Activated naive CD4-positive, alpha-beta T cell treated with anti-CD3 and anti-CD28 coated beads for 36 hours (primary cell): Measurements from ENCODE around the gene IL17C. TPM values are rescaled to one million over a fixed set of nuclear protein-coding genes. Genes with fewer than 3 reads are reported as not detected.
"Not testable (repeated sequence)": the region's sequence is repeated elsewhere in the genome, so short reads cannot be mapped to it uniquely, and the experiment has no call there.

Experiments
- CTCF ChIA-PET: fragments of 350-600 bp; sonication (Branson Sonifier 250); formaldehyde crosslinking; loops from one replicate; lab custom pipeline; 2021; ENCODE audit warnings: antibody characterized with exemption; lab: Charles Lee
- DNase-seq: peaks from one replicate; pipeline ENCODE4 v3.0.0-alpha.2; 2020
- H3K27ac Mint-ChIP-seq: one replicate; pipeline ENCODE4 v1.8.0; 2021; ENCODE audit warnings: mild to moderate bottlenecking, mixed read lengths
- H3K27me3 Mint-ChIP-seq: one replicate; pipeline ENCODE4 v1.8.0; 2021; ENCODE audit warnings: low read depth, mixed read lengths
- H3K36me3 Mint-ChIP-seq: one replicate; pipeline ENCODE4 v1.8.0; 2021; ENCODE audit warnings: low read depth, mixed read lengths
- H3K4me1 Mint-ChIP-seq: one replicate; pipeline ENCODE4 v1.8.0; 2021; ENCODE audit warnings: low read depth, mixed read lengths
- H3K4me3 Mint-ChIP-seq: one replicate; pipeline ENCODE4 v1.8.0; 2021; ENCODE audit warnings: mild to moderate bottlenecking, moderate library complexity, mixed read lengths
- H3K9me3 Mint-ChIP-seq: one replicate; pipeline ENCODE4 v1.8.0; 2021; ENCODE audit warnings: mixed read lengths
- intact Hi-C: fragments of 100-400 bp; cut with micrococcal nuclease; formaldehyde crosslinking; loops from one replicate; pipeline ENCODE4 v1.15.1; 2023
- total RNA-seq, 2 experiments: library from RNA; stranded (reverse); gene quantifications; one replicate each; pipeline ENCODE4 v1.2.3, GENCODE V29; 2021

Gene IL17C
- total RNA-seq, 2 experiments from 2014 or later = not detected

DNA sequence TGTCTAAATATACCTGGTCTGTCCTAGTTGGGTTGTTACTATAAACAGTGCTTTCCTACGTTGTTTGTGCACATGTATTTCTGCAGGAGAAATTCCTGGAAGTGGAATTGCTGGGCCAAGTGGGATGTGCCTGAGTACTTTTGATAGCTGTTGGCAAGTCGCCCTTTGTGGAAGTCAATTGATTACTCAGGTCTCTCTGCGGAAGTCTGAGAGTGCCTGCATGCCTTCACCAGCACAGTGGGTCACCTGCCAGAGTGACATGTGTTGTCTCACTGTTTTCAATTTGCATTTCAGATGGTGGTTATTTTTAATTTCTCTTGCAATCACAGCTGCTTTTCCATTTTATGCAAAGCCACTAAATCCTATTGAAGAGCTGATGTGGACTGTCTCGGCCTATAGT, 26.8 kb downstream of the IL17C start:
- intact Hi-C loops = no loop called here
- H3K36me3 Mint-ChIP-seq = peaks cover 2% of the 10 kb centered on the region
- CTCF ChIA-PET = interaction anchor here (1.1 kb wide), 1 partner anchor 10 kb away, joined by 3 read pairs; no protein-coding TSS in a partner anchor
- H3K4me3 Mint-ChIP-seq = peak overlapping the region; percentile 8
- H3K27me3 Mint-ChIP-seq = no peaks in the 10 kb centered on the region
- H3K4me1 Mint-ChIP-seq = peaks cover 13% of the 10 kb centered on the region
- H3K27ac Mint-ChIP-seq = no peak overlapping the region
- H3K9me3 Mint-ChIP-seq = no peaks in the 10 kb centered on the region
- DNase-seq = no peak

GRCh38 chr16:88665570-88665969, 27.2 kb downstream of the IL17C start:
- no peak overlapping the region for H3K27ac Mint-ChIP-seq
- H3K27me3 Mint-ChIP-seq = no peaks in the 10 kb centered on the region
- H3K9me3 Mint-ChIP-seq = no peaks in the 10 kb centered on the region
- no peak overlapping the region for H3K4me3 Mint-ChIP-seq
- CTCF ChIA-PET = interaction anchor here (0.8 to 1.1 kb wide), 2 partner anchors 10 to 15 kb away, joined by 3 read pairs; partner anchors contain the start of gene CYBA
- intact Hi-C loops = no loop called here
- peaks cover 2% of the 10 kb centered on the region for H3K36me3 Mint-ChIP-seq
- peaks cover 13% of the 10 kb centered on the region for H3K4me1 Mint-ChIP-seq
- DNase-seq = no peak

- DNase-seq = no peak
- H3K9me3 Mint-ChIP-seq = no peaks in the 10 kb centered on the region
- H3K27me3 Mint-ChIP-seq = no peaks in the 10 kb centered on the region
- H3K4me1 Mint-ChIP-seq = peaks cover 4% of the 10 kb centered on the region
- no peak overlapping the region for H3K27ac Mint-ChIP-seq
- CTCF ChIA-PET = interaction anchor here (1.2 kb wide), 1 partner anchor 15 kb away, joined by 4 read pairs; no protein-coding TSS in a partner anchor
- H3K4me3 Mint-ChIP-seq = no peak overlapping the region
- intact Hi-C loops = no loop called here
- H3K36me3 Mint-ChIP-seq = peaks cover 2% of the 10 kb centered on the region
These were observed 29.1 kb downstream of the IL17C start for GRCh38 chr16:88667461-88667860.

- H3K4me3 Mint-ChIP-seq, H3K4me1 Mint-ChIP-seq, H3K27me3 Mint-ChIP-seq, intact Hi-C loops, H3K9me3 Mint-ChIP-seq, H3K36me3 Mint-ChIP-seq, H3K27ac Mint-ChIP-seq, DNase-seq: not testable (repeated sequence)
- CTCF ChIA-PET = interaction anchor here (0.8 to 1.0 kb wide), 2 partner anchors 12 to 68 kb away, joined by 3 to 4 read pairs; no protein-coding TSS in a partner anchor
These were observed 31.1 kb downstream of the IL17C start for GRCh38 chr16:88669493-88669892.

DNA sequence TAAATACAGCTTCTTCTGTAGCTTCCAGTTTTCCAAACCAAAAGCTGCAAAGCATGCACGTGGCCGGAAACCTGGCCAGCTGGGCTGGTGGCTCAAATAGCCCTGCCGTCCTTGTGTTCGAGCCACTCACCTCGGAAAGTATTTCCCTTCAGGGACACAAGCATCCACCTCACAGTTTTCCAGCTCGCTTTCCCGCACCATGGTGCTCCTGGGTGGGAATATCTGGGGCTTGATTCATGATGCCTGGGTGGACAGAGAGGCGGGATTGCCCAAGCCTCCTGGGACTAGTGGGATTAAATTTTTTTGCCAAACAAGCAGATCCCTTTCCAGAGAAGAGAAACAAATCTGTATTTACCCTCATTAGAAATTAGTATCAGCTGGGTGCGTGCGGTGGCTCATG, 31.6 kb downstream of the IL17C start:
- no peaks in the 10 kb centered on the region for H3K4me1 Mint-ChIP-seq
- intact Hi-C loops = no loop called here
- no peak overlapping the region for H3K4me3 Mint-ChIP-seq
- no peaks in the 10 kb centered on the region for H3K9me3 Mint-ChIP-seq
- H3K36me3 Mint-ChIP-seq = peaks cover 2% of the 10 kb centered on the region
- CTCF ChIA-PET = interaction anchor here (0.8 to 1.0 kb wide), 2 partner anchors 12 to 67 kb away, joined by 3 to 4 read pairs; no protein-coding TSS in a partner anchor
- no peak for DNase-seq
- no peaks in the 10 kb centered on the region for H3K27me3 Mint-ChIP-seq
- no peak overlapping the region for H3K27ac Mint-ChIP-seq

DNA sequence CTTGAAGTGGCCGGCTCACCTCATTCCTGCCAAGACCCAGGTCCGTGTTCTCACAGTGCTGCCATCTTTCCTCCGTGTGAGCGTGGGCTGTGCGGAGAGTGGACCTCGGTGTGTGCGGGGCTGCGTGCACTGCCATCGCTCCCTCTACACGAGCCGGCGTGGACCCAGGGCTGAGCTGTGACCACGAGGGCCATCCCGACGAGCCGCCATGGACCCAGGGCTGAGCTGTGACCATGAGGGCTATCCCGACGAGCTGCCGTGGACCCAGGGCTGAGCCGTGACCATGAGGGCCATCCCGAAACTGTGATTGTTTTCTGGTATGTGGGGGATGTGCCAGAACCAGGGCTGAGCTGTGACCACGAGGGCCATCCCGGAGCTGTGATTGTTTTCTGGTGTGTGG, 33.4 kb downstream of the IL17C start:
- H3K9me3 Mint-ChIP-seq = no peaks in the 10 kb centered on the region
- CTCF ChIA-PET = interaction anchor here (0.6 to 2.1 kb wide), 2 partner anchors 13 to 179 kb away, joined by 3 to 8 read pairs; no protein-coding TSS in a partner anchor
- no peak for DNase-seq
- no peaks in the 10 kb centered on the region for H3K4me1 Mint-ChIP-seq
- intact Hi-C loops = no loop called here
- H3K36me3 Mint-ChIP-seq = peaks cover 2% of the 10 kb centered on the region
- no peaks in the 10 kb centered on the region for H3K27me3 Mint-ChIP-seq
- no peak overlapping the region for H3K27ac Mint-ChIP-seq
- H3K4me3 Mint-ChIP-seq = no peak overlapping the region

DNA sequence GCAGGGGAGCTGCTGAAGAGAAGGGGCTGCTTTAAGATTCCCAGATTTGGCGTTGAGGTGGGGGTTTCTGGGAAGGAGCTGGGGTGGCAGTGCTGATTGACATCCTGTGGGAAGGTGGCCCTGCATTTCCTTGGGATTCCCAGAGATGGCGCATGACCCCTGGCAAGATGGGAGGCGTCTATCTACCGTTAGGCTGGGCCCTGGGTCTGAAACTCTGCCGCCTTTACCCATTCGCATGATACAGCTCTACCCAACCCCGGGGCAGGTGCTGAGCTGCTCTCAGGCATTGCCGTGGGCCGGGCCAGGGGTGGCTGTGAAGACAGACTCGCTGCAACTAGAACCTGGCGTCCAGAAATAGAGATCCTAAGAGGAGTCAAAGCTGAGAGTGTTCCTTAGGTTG, 34.4 kb downstream of the IL17C start:
- CTCF ChIA-PET = interaction anchor here (1.1 to 2.1 kb wide), 2 partner anchors 12 to 32 kb away, joined by 3 to 8 read pairs; no protein-coding TSS in a partner anchor
- DNase-seq = no peak
- Mint-ChIP-seq H3K4me3 (no peak overlapping the region), H3K27me3 (no peaks in the 10 kb centered on the region), H3K36me3 (peaks cover 2% of the 10 kb centered on the region), H3K4me1 (no peaks in the 10 kb centered on the region), H3K9me3 (no peaks in the 10 kb centered on the region), H3K27ac (no peak overlapping the region)
- intact Hi-C loops = no loop called here

GRCh38 chr16:88673716-88674379, 35.5 kb downstream of the IL17C start:
- no peak for DNase-seq
- intact Hi-C loops = no loop called here
- Mint-ChIP-seq H3K27me3 (no peaks in the 10 kb centered on the region), H3K36me3 (no peaks in the 10 kb centered on the region), H3K4me1 (no peaks in the 10 kb centered on the region), H3K27ac (no peak overlapping the region), H3K9me3 (no peaks in the 10 kb centered on the region), H3K4me3 (no peak overlapping the region)
- CTCF ChIA-PET = interaction anchor here (0.6 to 2.1 kb wide), 2 partner anchors 10 to 11 kb away, joined by 3 to 8 read pairs; no protein-coding TSS in a partner anchor

- peaks cover 10% of the 10 kb centered on the region for H3K4me1 Mint-ChIP-seq
- no peak overlapping the region for H3K27ac Mint-ChIP-seq
- no peaks in the 10 kb centered on the region for H3K36me3 Mint-ChIP-seq
- no peaks in the 10 kb centered on the region for H3K27me3 Mint-ChIP-seq
- no peaks in the 10 kb centered on the region for H3K9me3 Mint-ChIP-seq
- intact Hi-C loops = no loop called here
- no peak for DNase-seq
- H3K4me3 Mint-ChIP-seq = no peak overlapping the region
- CTCF ChIA-PET = no interaction called here
These were observed 38.3 kb downstream of the IL17C start for GRCh38 chr16:88676502-88677242.

GRCh38 chr16:88677721-88678120, 39.3 kb downstream of the IL17C start:
- intact Hi-C loops = no loop called here
- no peak overlapping the region for H3K27ac Mint-ChIP-seq
- H3K9me3 Mint-ChIP-seq = no peaks in the 10 kb centered on the region
- no peaks in the 10 kb centered on the region for H3K27me3 Mint-ChIP-seq
- CTCF ChIA-PET = no interaction called here
- H3K36me3 Mint-ChIP-seq = no peaks in the 10 kb centered on the region
- peaks cover 18% of the 10 kb centered on the region for H3K4me1 Mint-ChIP-seq
- H3K4me3 Mint-ChIP-seq = no peak overlapping the region
- DNase-seq = no peak

DNA sequence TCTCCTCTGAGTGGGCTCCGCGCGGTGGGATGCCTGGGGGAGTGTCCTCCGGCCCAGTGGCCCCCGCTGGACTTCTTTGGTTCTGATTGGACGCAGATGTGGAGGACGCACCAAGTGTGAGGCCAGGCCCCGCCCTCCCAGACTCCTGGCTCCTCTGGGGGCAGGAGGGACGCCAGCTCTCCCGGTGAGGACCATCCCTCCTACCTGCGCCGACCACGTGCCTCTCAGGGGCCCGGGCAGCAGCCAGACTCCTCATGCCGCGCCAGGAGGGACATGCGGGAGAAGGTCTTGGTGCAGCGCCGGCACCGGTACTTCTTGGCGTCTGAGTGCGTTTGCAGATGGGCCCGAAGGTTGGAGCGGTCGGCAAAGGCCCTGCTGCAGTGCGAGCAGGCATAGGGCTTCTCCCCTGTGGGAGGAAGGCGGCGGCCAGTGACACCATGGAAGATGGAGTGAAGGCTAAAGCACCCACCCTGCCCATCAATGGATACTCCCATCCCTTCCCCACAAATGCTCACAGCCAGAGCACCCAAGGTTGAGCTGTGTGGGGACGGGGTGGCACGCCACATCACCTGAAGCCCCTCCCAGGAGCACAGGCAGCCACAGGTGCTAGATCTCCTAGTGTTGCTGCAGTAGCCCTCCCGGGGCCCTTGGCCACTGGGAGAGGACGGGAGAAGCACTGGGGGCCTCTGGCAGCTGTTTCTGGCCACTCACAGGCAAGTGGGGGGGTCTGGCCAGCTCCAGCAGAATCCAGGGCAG, 40.0 kb downstream of the IL17C start:
- Mint-ChIP-seq H3K36me3 (no peaks in the 10 kb centered on the region), H3K27ac (no peak overlapping the region), H3K4me1 (peaks cover 18% of the 10 kb centered on the region), H3K9me3 (no peaks in the 10 kb centered on the region), H3K27me3 (no peaks in the 10 kb centered on the region), H3K4me3 (no peak overlapping the region)
- intact Hi-C loops = no loop called here
- CTCF ChIA-PET = no interaction called here
- DNase-seq = no peak

DNA sequence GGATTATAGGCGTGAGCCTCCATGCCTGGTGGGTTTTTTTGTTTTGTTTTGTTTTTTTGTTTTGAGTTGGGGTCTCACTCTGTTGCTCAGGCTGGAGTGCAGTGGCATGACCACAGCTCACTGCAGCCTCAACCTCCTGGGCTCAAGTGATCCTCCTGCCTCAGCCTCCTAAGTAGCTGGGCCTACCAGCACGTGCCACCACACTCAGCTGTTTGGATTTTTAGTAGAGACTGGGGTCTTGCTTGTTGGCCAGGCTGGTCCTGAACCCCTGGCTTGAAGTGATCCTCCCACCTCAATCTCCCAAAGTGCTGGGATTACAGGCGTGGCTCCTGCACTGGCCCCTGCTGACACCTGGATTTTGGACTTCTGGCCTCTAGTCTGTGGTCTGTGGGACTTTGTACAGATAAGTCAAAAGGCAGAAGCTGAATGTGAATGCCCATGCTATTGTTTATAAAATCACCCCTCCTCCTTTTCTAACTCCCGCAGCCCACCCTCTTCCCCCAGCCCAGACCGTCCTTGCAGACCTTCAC, 42.2 kb downstream of the IL17C start:
- Mint-ChIP-seq H3K4me1 (peaks cover 34% of the 10 kb centered on the region), H3K27ac (peak overlapping the region; percentile 87), H3K9me3 (no peaks in the 10 kb centered on the region), H3K27me3 (no peaks in the 10 kb centered on the region), H3K4me3 (peak overlapping the region; percentile 66), H3K36me3 (no peaks in the 10 kb centered on the region)
- DNase-seq = no peak
- CTCF ChIA-PET = interaction anchor here (1.0 to 2.3 kb wide), 4 partner anchors 11 to 100 kb away, joined by 4 to 10 read pairs (median 4); no protein-coding TSS in a partner anchor
- intact Hi-C loops = loop anchor here (1.0 to 5.0 kb wide), 3 partner anchors 17 to 122 kb away; partner anchors contain the start of genes CDT1 and MVD
